HepG2 (cell line): ENCODE data around the gene TOR1AIP1.

Experiments used
- EP300 ChIP-seq, 3 experiments: sonication (generic) in 1 of 3; formaldehyde crosslinking in 1 of 3; IDR thresholded peaks; 2 replicates each; pipeline versions ENCODE4 v1.5.1 to v1.6.1; 2011 to 2020; ENCODE audit warnings: low read depth in 2 of 3, low read length in 2 of 3, borderline replicate concordance in 1 of 3, improper control_type of control experiment in 1 of 3, mild to moderate bottlenecking in 1 of 3, missing genetic modification reagents in 1 of 3, moderate library complexity in 1 of 3
- IKZF1 ChIP-seq: fragments of 450-650 bp; IDR thresholded peaks from 2 replicates; pipeline ENCODE4 v1.7.1; 2016
- PBX3 ChIP-seq: sonication (generic); formaldehyde crosslinking; IDR thresholded peaks from 2 replicates; pipeline ENCODE4 v1.8.1; 2023; ENCODE audit warnings: missing genetic modification reagents, inconsistent platforms, borderline replicate concordance
- ZSCAN22 ChIP-seq: sonication (generic); formaldehyde crosslinking; IDR thresholded peaks from 2 replicates; pipeline ENCODE4 v1.4.0; 2020; ENCODE audit warnings: mild to moderate bottlenecking, missing genetic modification reagents
- TF ChIP-seq, protein P1 (sequence below), 2 experiments: sonication (generic) in 1 of 2; formaldehyde crosslinking in 1 of 2; IDR thresholded peaks; 2 replicates each; pipeline versions ENCODE4 v1.5.1 to v1.6.1; 2011 to 2020; ENCODE audit warnings: borderline replicate concordance in 1 of 2, low read depth in 1 of 2, low read length in 1 of 2, mild to moderate bottlenecking in 1 of 2, missing genetic modification reagents in 1 of 2, moderate library complexity in 1 of 2
- TF ChIP-seq, protein P2 (sequence below): sonication (generic); formaldehyde crosslinking; IDR thresholded peaks from 2 replicates; pipeline ENCODE4 v1.5.1; 2020; ENCODE audit warnings: mild to moderate bottlenecking, missing genetic modification reagents, moderate library complexity

DNA sequence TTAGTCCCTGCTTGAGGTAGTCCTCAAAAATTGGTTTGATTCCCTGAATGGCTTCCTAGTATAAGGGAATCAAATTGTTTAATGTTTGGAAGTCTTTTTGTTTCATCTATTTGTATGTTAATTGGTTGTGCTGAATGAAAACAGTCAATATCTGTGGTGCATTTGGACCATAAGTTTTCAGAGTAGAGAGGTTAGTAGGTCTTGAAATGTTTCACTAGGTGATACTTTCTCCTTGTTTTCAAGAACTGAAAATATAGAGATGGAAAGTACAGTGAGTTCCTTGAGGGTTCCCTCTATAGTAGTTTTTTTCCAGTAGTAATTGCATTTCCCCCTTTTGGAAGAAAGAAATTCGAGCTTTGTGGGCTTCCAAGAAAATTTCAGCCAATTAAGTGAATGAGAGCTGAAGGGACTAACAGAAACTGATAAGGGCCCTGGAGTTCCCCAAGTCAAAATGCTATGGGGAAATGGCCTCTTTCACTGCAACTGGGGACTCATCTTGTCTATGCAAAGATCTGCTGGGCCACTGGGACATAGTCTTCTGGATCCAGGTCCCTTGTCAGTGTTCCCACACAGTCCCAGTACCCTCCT is 53.9 kb downstream of the TOR1AIP1 start:
- TF ChIP-seq, protein P1, sequence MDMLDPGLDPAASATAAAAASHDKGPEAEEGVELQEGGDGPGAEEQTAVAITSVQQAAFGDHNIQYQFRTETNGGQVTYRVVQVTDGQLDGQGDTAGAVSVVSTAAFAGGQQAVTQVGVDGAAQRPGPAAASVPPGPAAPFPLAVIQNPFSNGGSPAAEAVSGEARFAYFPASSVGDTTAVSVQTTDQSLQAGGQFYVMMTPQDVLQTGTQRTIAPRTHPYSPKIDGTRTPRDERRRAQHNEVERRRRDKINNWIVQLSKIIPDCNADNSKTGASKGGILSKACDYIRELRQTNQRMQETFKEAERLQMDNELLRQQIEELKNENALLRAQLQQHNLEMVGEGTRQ (IDR thresholded peaks at IDR 0.05; ENCODE audit: low read depth, low read length): no peak
- TF ChIP-seq, protein P1 (CRISPR knock-in tag; IDR thresholded peaks at IDR 0.05; ENCODE audit: borderline replicate concordance): no peak
- no peak for TF ChIP-seq PBX3 (CRISPR knock-in tag)
- TF ChIP-seq, protein P2, sequence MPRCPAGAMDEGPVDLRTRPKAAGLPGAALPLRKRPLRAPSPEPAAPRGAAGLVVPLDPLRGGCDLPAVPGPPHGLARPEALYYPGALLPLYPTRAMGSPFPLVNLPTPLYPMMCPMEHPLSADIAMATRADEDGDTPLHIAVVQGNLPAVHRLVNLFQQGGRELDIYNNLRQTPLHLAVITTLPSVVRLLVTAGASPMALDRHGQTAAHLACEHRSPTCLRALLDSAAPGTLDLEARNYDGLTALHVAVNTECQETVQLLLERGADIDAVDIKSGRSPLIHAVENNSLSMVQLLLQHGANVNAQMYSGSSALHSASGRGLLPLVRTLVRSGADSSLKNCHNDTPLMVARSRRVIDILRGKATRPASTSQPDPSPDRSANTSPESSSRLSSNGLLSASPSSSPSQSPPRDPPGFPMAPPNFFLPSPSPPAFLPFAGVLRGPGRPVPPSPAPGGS: no peak
- no peak for TF ChIP-seq IKZF1
- no peak for TF ChIP-seq ZSCAN22
- no peak for TF ChIP-seq EP300 (IDR thresholded peaks at IDR 0.05; ENCODE audit: low read depth in 2 of 2, low read length in 2 of 2)
- no peak for TF ChIP-seq EP300 (CRISPR knock-in tag; IDR thresholded peaks at IDR 0.05; ENCODE audit: borderline replicate concordance)
